ENCODE data around the gene TAAR1. TPM values are rescaled to one million over a fixed set of nuclear protein-coding genes. Genes with fewer than 3 reads are reported as not detected.

The TAAR1 gene
- polyA plus RNA-seq, 1 donor (not counting 4 experiments of a cell fraction or from before 2014, with no cell fraction given) = not detected

- H3K4me1 ChIP-seq (ENCODE audit: control insufficient read depth, extremely low read depth, insufficient read depth, low read length) = no peaks in the 10 kb centered on the region
- no peaks in the 10 kb centered on the region for H3K36me3 ChIP-seq (ENCODE audit: control insufficient read depth in 2 of 2, extremely low read depth in 1 of 2, insufficient read depth in 2 of 2, low read length in 2 of 2)
- no peak overlapping the region for H3K27ac ChIP-seq (ENCODE audit: control insufficient read depth, insufficient read depth, low read length)
- FAIRE-seq (no peak), DNase-seq (ENCODE audit: low read depth, low spot score) (no peak)
- H3K27me3 ChIP-seq (ENCODE audit: control insufficient read depth, extremely low read depth, insufficient read depth, low read length) = no peaks in the 10 kb centered on the region
- TF ChIP-seq EZH2 (IDR thresholded peaks at IDR 0.05; ENCODE audit: low read length) (no peak), CTCF (optimal IDR thresholded peaks at IDR 0.05 in 1 of 3, IDR thresholded peaks at IDR 0.05 in 1 of 3, conservative IDR thresholded peaks at IDR 0.05 in 1 of 3; ENCODE audit: extremely low read depth in 1 of 3, insufficient read depth in 2 of 3, low read length in 3 of 3) (no peak)
- H3K9me3 ChIP-seq (ENCODE audit: control insufficient read depth, low read depth, low read length) = no peaks in the 10 kb centered on the region
- no peak overlapping the region for H3K4me3 ChIP-seq (ENCODE audit: control insufficient read depth in 2 of 3, extremely low read depth in 1 of 3, insufficient read depth in 2 of 3, low read depth in 1 of 3, low read length in 3 of 3)
- no peaks in the 10 kb centered on the region for H3K79me2 ChIP-seq (ENCODE audit: control insufficient read depth, insufficient read depth, low read length)
- no peaks in the 10 kb centered on the region for H4K20me1 ChIP-seq (ENCODE audit: control insufficient read depth, extremely low read depth, insufficient read depth, low read length)
- H3K9ac ChIP-seq (ENCODE audit: control insufficient read depth, extremely low read depth, insufficient read depth, low read length) = no peak overlapping the region
- dilution Hi-C loops (cut with MboI; ENCODE audit: extremely low pct_ligation_motif_present, low sequenced_read_pairs) = no loop called here
- H2AFZ ChIP-seq (ENCODE audit: control insufficient read depth, low read length) = no peak overlapping the region
- H3K9me1 ChIP-seq (ENCODE audit: control insufficient read depth, extremely low read depth, insufficient read depth, low read length) = no peaks in the 10 kb centered on the region
- no peak overlapping the region for H3K4me2 ChIP-seq (ENCODE audit: control insufficient read depth, extremely low read depth, insufficient read depth, low read depth, low read length)
Observed at GRCh38 chr6:132651062-132651461, 7.9 kb downstream of the TAAR1 start.

GRCh38 chr6:132650429-132650828 lies 8.6 kb downstream of the TAAR1 start:
- Histone ChIP-seq H3K79me2 (ENCODE audit: control insufficient read depth, insufficient read depth, low read length) (no peaks in the 10 kb centered on the region), H3K4me1 (ENCODE audit: control insufficient read depth, extremely low read depth, insufficient read depth, low read length) (no peaks in the 10 kb centered on the region), H3K27me3 (ENCODE audit: control insufficient read depth, extremely low read depth, insufficient read depth, low read length) (no peaks in the 10 kb centered on the region), H2AFZ (ENCODE audit: control insufficient read depth, low read length) (no peak overlapping the region), H3K36me3 (ENCODE audit: control insufficient read depth in 2 of 2, extremely low read depth in 1 of 2, insufficient read depth in 2 of 2, low read length in 2 of 2) (no peaks in the 10 kb centered on the region), H3K9me3 (ENCODE audit: control insufficient read depth, low read depth, low read length) (no peaks in the 10 kb centered on the region), H3K4me3 (ENCODE audit: control insufficient read depth in 2 of 3, extremely low read depth in 1 of 3, insufficient read depth in 2 of 3, low read depth in 1 of 3, low read length in 3 of 3) (no peak overlapping the region), H3K9me1 (ENCODE audit: control insufficient read depth, extremely low read depth, insufficient read depth, low read length) (no peaks in the 10 kb centered on the region), H3K4me2 (ENCODE audit: control insufficient read depth, extremely low read depth, insufficient read depth, low read depth, low read length) (no peak overlapping the region), H3K27ac (ENCODE audit: control insufficient read depth, insufficient read depth, low read length) (no peak overlapping the region), H4K20me1 (ENCODE audit: control insufficient read depth, extremely low read depth, insufficient read depth, low read length) (no peaks in the 10 kb centered on the region), H3K9ac (ENCODE audit: control insufficient read depth, extremely low read depth, insufficient read depth, low read length) (no peak overlapping the region)
- dilution Hi-C loops (cut with MboI; ENCODE audit: extremely low pct_ligation_motif_present, low sequenced_read_pairs) = no loop called here
- peak; percentile 5 for FAIRE-seq
- TF ChIP-seq EZH2 (IDR thresholded peaks at IDR 0.05; ENCODE audit: low read length) (no peak), CTCF (optimal IDR thresholded peaks at IDR 0.05 in 1 of 3, IDR thresholded peaks at IDR 0.05 in 1 of 3, conservative IDR thresholded peaks at IDR 0.05 in 1 of 3; ENCODE audit: extremely low read depth in 1 of 3, insufficient read depth in 2 of 3, low read length in 3 of 3) (no peak)
- DNase-seq (ENCODE audit: low read depth, low spot score) = no peak
